WTC11 (cell line): ENCODE results near the gene IFNAR1.

Source experiments
- ARID4B ChIP-seq: sonication (generic); formaldehyde crosslinking; IDR thresholded peaks from 2 replicates; pipeline ENCODE4 v1.8.0; 2023; ENCODE audit warnings: missing genetic modification reagents, mild to moderate bottlenecking, borderline replicate concordance
- ATF3 ChIP-seq: sonication (generic); formaldehyde crosslinking; conservative IDR thresholded peaks from 2 replicates; pipeline ENCODE4 v1.8.1; 2022; ENCODE audit warnings: mild to moderate bottlenecking, missing genetic modification reagents
- ATF6 ChIP-seq: sonication (generic); formaldehyde crosslinking; IDR thresholded peaks from 2 replicates; pipeline ENCODE4 v1.8.1; 2023; ENCODE audit warnings: mild to moderate bottlenecking, missing genetic modification reagents
- CTCF ChIP-seq: fragments of 200-600 bp; IDR thresholded peaks from 2 replicates; pipeline ENCODE4 v1.8.0; 2022; ENCODE audit warnings: antibody characterized with exemption
- E2F1 ChIP-seq: sonication (generic); formaldehyde crosslinking; IDR thresholded peaks from 2 replicates; pipeline ENCODE4 v1.8.0; 2022; ENCODE audit warnings: mild to moderate bottlenecking, missing genetic modification reagents
- E2F4 ChIP-seq: sonication (generic); formaldehyde crosslinking; IDR thresholded peaks from 2 replicates; pipeline ENCODE4 v1.8.1; 2022; ENCODE audit warnings: low read depth, mild to moderate bottlenecking, moderate library complexity, missing genetic modification reagents, borderline replicate concordance
- KAT7 ChIP-seq: sonication (generic); formaldehyde crosslinking; IDR thresholded peaks from 2 replicates; pipeline ENCODE4 v1.8.1; 2023; ENCODE audit warnings: missing genetic modification reagents, mild to moderate bottlenecking, borderline replicate concordance
- TF ChIP-seq, protein P1 (sequence below): sonication (generic); formaldehyde crosslinking; IDR thresholded peaks from 2 replicates; pipeline ENCODE4 v1.8.0; 2022; ENCODE audit warnings: mild to moderate bottlenecking, missing genetic modification reagents
- TF ChIP-seq, protein P2 (sequence below): fragments of 250-450 bp; sonication (Bioruptor Pico); IDR thresholded peaks from 2 replicates; pipeline ENCODE4 v1.9.0; 2021; ENCODE audit warnings: mild to moderate bottlenecking, borderline replicate concordance
- TF ChIP-seq, protein P3 (sequence below): sonication (generic); formaldehyde crosslinking; IDR thresholded peaks from 2 replicates; pipeline ENCODE4 v1.8.1; 2022; ENCODE audit warnings: mild to moderate bottlenecking, moderate library complexity, missing genetic modification reagents
- TF ChIP-seq, protein P4 (sequence below): sonication (generic); formaldehyde crosslinking; IDR thresholded peaks from 2 replicates; pipeline ENCODE4 v1.8.1; 2023; ENCODE audit warnings: mild to moderate bottlenecking, missing genetic modification reagents, moderate library complexity

DNA sequence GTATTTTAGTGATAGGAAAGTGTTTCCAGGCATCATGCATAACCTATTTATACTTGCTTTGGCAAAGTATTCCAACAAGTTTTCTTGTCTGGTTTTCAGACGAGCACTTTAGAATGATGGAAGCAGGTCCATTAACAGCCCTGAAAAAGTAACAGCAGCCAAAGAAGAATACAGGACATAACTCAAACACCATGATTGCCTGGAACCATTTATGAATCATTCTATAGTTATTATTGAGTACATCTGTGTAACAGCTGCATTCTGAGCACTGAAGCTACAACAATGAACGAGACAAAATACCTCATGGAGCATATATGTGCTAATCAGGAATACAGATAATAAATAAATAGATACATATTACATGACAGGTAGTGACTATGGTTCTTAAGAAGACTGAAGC lies 46.0 kb upstream of the IFNAR1 start:
- TF ChIP-seq CTCF (no peak), ATF6 (CRISPR knock-in tag) (no peak), KAT7 (CRISPR knock-in tag) (no peak), E2F4 (CRISPR knock-in tag) (no peak), ATF3 (CRISPR knock-in tag) (no peak), ARID4B (CRISPR knock-in tag) (no peak), E2F1 (CRISPR knock-in tag) (no peak)
- TF ChIP-seq, protein P1, sequence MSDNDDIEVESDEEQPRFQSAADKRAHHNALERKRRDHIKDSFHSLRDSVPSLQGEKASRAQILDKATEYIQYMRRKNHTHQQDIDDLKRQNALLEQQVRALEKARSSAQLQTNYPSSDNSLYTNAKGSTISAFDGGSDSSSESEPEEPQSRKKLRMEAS, result no peak
- TF ChIP-seq, protein P2, sequence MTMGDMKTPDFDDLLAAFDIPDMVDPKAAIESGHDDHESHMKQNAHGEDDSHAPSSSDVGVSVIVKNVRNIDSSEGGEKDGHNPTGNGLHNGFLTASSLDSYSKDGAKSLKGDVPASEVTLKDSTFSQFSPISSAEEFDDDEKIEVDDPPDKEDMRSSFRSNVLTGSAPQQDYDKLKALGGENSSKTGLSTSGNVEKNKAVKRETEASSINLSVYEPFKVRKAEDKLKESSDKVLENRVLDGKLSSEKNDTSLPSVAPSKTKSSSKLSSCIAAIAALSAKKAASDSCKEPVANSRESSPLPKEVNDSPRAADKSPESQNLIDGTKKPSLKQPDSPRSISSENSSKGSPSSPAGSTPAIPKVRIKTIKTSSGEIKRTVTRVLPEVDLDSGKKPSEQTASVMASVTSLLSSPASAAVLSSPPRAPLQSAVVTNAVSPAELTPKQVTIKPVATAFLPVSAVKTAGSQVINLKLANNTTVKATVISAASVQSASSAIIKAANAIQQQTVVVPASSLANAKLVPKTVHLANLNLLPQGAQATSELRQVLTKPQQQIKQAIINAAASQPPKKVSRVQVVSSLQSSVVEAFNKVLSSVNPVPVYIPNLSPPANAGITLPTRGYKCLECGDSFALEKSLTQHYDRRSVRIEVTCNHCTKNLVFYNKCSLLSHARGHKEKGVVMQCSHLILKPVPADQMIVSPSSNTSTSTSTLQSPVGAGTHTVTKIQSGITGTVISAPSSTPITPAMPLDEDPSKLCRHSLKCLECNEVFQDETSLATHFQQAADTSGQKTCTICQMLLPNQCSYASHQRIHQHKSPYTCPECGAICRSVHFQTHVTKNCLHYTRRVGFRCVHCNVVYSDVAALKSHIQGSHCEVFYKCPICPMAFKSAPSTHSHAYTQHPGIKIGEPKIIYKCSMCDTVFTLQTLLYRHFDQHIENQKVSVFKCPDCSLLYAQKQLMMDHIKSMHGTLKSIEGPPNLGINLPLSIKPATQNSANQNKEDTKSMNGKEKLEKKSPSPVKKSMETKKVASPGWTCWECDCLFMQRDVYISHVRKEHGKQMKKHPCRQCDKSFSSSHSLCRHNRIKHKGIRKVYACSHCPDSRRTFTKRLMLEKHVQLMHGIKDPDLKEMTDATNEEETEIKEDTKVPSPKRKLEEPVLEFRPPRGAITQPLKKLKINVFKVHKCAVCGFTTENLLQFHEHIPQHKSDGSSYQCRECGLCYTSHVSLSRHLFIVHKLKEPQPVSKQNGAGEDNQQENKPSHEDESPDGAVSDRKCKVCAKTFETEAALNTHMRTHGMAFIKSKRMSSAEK, result no peak
- TF ChIP-seq, protein P3, sequence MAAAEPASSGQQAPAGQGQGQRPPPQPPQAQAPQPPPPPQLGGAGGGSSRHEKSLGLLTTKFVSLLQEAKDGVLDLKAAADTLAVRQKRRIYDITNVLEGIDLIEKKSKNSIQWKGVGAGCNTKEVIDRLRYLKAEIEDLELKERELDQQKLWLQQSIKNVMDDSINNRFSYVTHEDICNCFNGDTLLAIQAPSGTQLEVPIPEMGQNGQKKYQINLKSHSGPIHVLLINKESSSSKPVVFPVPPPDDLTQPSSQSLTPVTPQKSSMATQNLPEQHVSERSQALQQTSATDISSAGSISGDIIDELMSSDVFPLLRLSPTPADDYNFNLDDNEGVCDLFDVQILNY (CRISPR knock-in tag), result no peak
- TF ChIP-seq, protein P4, sequence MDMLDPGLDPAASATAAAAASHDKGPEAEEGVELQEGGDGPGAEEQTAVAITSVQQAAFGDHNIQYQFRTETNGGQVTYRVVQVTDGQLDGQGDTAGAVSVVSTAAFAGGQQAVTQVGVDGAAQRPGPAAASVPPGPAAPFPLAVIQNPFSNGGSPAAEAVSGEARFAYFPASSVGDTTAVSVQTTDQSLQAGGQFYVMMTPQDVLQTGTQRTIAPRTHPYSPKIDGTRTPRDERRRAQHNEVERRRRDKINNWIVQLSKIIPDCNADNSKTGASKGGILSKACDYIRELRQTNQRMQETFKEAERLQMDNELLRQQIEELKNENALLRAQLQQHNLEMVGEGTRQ (CRISPR knock-in tag), result no peak
